Thymus (tissue), 11 donors: ENCODE measurements around the gene CCDC3. TPM values are rescaled to one million over a fixed set of nuclear protein-coding genes. Genes with fewer than 3 reads are reported as not detected.

Experiments
- DNase-seq, 9 donors: peaks; one replicate each; pipeline ENCODE4 v3.0.0-alpha.2; 2013; ENCODE audit warnings: low spot score in 9 of 9, low read depth in 6 of 9, missing footprints in 1 of 9
- H3K27ac ChIP-seq, 2 donors: one replicate each; pipeline ENCODE4 v1.5.1; 2013; ENCODE audit warnings: control low read depth in 1 of 2, low read depth in 1 of 2, low read length in 1 of 2, mild to moderate bottlenecking in 1 of 2, moderate library complexity in 1 of 2
- H3K27me3 ChIP-seq, 2 donors: one replicate each; pipeline ENCODE4 v1.5.1; 2013; ENCODE audit warnings: low read length in 1 of 2; ENCODE audit not compliant: control insufficient read depth in 2 of 2, insufficient read depth in 1 of 2
- H3K36me3 ChIP-seq, 2 donors: one replicate each; pipeline ENCODE4 v1.5.1; 2013; ENCODE audit warnings: low read length in 1 of 2, mild to moderate bottlenecking in 1 of 2, moderate library complexity in 1 of 2; ENCODE audit not compliant: control insufficient read depth in 2 of 2, insufficient read depth in 2 of 2
- H3K4me1 ChIP-seq, 2 donors: one replicate each; pipeline ENCODE4 v1.5.1; 2013; ENCODE audit warnings: low read length in 2 of 2; ENCODE audit not compliant: control insufficient read depth in 2 of 2, insufficient read depth in 2 of 2
- H3K4me3 ChIP-seq, 2 donors: one replicate each; pipeline ENCODE4 v1.5.1; 2013; ENCODE audit warnings: low read length in 2 of 2, control low read depth in 1 of 2, mild to moderate bottlenecking in 1 of 2
- H3K9me3 ChIP-seq, 2 donors: one replicate each; pipeline ENCODE4 v1.5.1; 2013; ENCODE audit warnings: low read length in 1 of 2, mild to moderate bottlenecking in 1 of 2; ENCODE audit not compliant: control insufficient read depth in 2 of 2, insufficient read depth in 1 of 2
- WGBS: extraction: QIAGEN DNeasy Blood & Tissue Kit; methylation state at CpG from one replicate; pipeline ENCODE4 v1.1.7; 2013; 5-methylcytosine and 5-hydroxymethylcytosine counted together
- polyA plus RNA-seq: library from polyadenylated mRNA; stranded (reverse); fragments of 200-250 nt; gene quantifications from one replicate; pipeline ENCODE4 v1.2.3, GENCODE V29; 2013
- total RNA-seq: library from RNA; stranded (reverse); fragments of 120-200 nt; gene quantifications from one replicate; pipeline ENCODE4 v1.2.4, GENCODE V29; 2013
- donor health status: healthy.

CCDC3 gene
- total and polyA plus RNA-seq, 2 donors = 17.3 to 52.4 TPM

DNA sequence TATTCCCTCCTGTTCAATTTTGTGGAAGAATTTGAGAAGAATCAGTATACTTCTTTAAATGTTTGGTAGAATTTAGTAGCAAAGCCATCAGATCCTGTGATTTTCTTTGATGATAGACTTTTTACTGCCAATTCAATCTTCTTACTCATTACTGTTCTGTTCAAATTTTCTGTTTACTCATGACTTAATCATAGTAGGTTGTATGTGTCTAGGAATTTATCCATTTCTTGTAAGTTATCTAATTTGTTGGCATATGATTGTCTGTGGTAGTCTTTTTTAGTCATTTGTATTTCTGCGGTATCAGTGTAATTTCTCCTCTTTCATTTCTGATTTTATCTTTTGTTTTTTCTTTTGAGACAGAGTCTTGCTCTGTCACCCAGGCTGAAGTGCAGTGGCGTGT is 87.4 kb downstream of the CCDC3 start:
- Histone ChIP-seq H3K9me3 (no peaks in the 10 kb centered on the region), H3K4me3 (no peak overlapping the region), H3K36me3 (no peaks in the 10 kb centered on the region), H3K4me1 (no peaks in the 10 kb centered on the region), H3K27me3 (no peaks in the 10 kb centered on the region), H3K27ac (no peak overlapping the region)
- no peak for DNase-seq
- WGBS = 93% methylated on average over 2 of the region's 2 CpGs

DNA sequence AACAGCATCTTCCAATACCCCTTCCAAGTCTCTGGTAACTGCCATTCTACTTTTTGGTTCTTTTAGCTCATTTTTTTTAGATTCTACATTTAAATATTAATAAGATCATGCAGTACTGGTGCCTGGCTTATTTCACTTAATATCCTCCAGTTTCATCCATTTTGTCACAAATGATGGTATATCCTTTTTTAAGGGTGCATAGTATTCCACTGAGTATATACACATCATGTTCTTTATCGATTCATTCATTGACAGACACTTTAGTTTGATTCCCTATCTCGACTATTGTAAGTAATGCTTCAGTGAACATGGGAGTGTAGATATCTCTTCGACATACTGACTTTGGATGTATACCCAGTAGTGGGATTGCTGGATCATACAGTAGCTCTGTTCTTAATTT is 89.7 kb downstream of the CCDC3 start:
- H3K36me3 ChIP-seq = no peaks in the 10 kb centered on the region
- H3K27ac ChIP-seq = no peak overlapping the region
- no peaks in the 10 kb centered on the region for H3K27me3 ChIP-seq
- no peak for DNase-seq
- no peaks in the 10 kb centered on the region for H3K4me1 ChIP-seq
- no peaks in the 10 kb centered on the region for H3K9me3 ChIP-seq
- H3K4me3 ChIP-seq = no peak overlapping the region
- WGBS = 96% methylated on average over 3 of the region's 3 CpGs

DNA sequence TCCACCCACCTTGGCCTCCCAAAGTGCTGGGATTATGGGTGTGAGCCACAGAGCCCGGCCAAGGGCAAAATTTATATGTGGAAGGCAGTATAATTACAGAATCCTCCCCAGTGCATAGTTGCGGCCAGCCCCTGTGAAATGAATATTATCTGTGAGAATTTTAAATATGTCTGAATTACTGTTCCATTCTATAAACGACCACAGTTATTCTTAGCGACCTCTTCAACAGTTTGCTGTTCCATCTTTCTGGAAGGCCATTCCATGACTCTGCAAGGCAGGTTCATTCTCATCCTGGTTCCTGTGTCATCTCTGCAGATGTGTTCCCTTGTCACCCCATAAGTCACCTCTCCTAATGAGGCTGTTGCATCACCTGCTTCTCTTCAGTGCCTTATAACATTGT is 90.7 kb downstream of the CCDC3 start:
- 95% methylated on average over 4 of the region's 4 CpGs for WGBS
- H3K4me3 ChIP-seq = no peak overlapping the region
- H3K27me3 ChIP-seq = no peaks in the 10 kb centered on the region
- no peak overlapping the region for H3K27ac ChIP-seq
- DNase-seq = no peak
- H3K4me1 ChIP-seq = no peaks in the 10 kb centered on the region
- no peaks in the 10 kb centered on the region for H3K36me3 ChIP-seq
- H3K9me3 ChIP-seq = no peaks in the 10 kb centered on the region

DNA sequence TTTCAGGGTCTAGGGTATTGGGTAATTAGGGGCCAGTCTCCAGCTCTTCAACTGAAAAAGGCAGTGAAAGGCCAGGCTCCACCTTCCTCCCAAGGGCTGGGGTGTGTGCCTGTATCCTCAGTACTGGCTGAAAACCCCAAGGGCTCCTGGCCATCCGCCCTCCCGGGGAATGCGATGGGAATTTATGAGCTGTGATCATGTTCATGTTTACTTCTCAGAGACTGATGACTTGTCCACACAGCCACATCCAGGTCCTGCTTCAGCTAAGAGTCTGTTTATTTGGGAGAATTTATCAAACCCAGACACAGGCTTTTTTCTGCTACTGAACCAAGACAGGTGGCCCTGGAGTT is 91.7 kb downstream of the CCDC3 start:
- no peak overlapping the region for H3K27ac ChIP-seq
- no peaks in the 10 kb centered on the region for H3K36me3 ChIP-seq
- no peaks in the 10 kb centered on the region for H3K27me3 ChIP-seq
- H3K4me3 ChIP-seq = no peak overlapping the region
- H3K4me1 ChIP-seq = no peaks in the 10 kb centered on the region
- 85% methylated on average over 3 of the region's 3 CpGs for WGBS
- no peak for DNase-seq
- H3K9me3 ChIP-seq = no peaks in the 10 kb centered on the region

DNA sequence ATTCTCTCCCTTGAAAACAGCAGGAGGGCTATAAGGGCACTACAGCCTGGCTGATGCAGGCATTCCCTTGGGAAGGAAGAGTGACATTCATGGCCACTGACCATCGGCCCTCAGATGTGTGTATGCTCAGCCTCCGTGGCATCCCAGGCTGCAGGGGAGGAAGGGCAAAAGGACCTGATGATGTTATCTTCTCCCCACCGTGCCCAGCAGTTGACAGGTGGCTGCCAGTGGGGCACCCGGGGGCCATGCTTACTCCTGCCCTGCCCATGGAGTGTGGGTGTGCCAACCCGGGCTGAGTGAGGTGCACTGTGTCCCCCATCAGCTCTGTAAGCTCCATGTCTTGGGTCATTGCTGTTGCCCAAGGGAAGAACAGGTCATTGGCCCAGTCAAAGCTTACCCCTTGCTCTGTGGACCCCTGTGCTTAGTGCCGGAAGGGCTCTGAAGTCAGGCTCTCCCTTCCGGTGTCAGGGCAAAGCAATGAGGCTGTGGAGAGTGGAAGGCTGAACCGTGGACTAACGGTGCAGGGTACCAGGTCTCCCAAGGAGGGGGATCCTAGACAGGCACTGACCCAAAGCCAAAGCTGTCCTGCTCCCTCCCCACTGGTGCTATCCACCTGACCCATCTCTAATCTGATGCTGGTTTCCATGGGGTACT is 92.2 kb downstream of the CCDC3 start:
- no peaks in the 10 kb centered on the region for H3K27me3 ChIP-seq
- WGBS = 87% methylated on average over 9 of the region's 9 CpGs
- no peak overlapping the region for H3K27ac ChIP-seq
- no peaks in the 10 kb centered on the region for H3K4me1 ChIP-seq
- no peaks in the 10 kb centered on the region for H3K9me3 ChIP-seq
- no peaks in the 10 kb centered on the region for H3K36me3 ChIP-seq
- no peak overlapping the region for H3K4me3 ChIP-seq
- no peak for DNase-seq

DNA sequence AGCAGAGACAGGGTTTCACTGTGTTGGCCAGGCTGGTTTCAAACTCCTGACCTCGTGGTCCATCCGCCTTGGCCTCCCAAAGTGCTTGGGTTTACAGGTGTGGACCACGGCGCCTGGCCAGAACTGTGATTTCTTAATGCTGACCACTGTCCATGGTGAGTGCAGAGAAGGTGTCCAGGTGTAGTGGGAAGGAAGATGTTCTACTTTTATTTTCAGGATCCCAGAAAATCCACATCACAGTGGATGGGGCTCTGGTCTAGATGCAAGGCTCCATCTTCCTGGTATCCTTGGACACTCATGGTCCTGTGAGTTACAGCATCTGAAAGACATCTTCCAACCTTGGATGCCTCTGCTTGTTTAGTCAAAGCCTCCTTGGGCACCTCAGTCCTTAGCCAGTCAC is 92.7 kb downstream of the CCDC3 start:
- no peak for DNase-seq
- 97% methylated on average over 4 of the region's 4 CpGs for WGBS
- no peak overlapping the region for H3K27ac ChIP-seq

DNA sequence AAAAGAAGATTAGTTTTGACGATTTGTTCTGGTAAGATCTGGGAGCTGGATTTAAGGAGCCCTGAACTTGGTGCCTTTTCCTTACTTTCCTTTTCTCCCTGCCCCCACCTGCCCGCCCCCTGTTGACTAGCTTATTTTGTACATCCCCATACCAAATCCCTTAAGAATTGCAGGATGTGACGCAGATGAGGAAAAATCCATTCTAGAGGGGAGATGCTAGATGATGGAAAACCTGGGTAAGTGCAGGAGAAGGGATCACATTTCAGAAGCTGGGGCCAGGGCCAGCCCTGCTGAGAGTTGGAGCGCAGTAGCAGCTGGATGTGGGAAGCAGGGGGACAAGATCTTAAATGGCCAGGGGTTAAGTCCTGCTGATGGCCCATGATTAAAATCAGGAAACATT is 93.9 kb downstream of the CCDC3 start:
- no peak overlapping the region for H3K4me3 ChIP-seq

More for the DNA sequence above, 92.7 kb downstream of the CCDC3 start:
- Histone ChIP-seq H3K4me1 (no peaks in the 10 kb centered on the region), H3K36me3 (no peaks in the 10 kb centered on the region), H3K27me3 (no peaks in the 10 kb centered on the region), H3K4me3 (no peak overlapping the region), H3K9me3 (no peaks in the 10 kb centered on the region)

DNA sequence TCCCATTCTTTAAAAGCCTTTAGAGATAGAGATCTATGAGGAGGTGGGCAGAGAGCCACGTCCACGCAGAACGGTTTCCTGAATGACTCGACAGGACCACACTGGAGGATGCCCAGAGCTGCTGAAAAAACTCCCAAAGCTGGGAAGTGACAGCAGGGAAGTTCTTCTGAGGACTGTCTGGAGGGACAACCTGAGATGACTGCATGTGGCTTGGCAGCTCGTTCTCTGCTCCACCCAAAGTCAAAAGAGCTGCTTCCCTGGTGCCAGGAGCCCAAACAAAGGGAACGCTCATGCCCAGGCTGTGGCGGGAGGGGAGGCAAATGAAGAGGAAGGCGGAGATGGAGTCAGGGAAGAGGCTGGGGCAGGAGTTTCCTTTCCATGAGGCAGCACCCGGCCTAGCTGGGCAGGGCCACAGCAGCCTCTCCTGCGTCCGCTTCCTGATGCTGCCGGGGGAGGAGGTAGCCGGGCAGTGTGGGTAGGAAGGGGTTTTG is 95.4 kb downstream of the CCDC3 start:
- no peak overlapping the region for H3K27ac ChIP-seq
- no peaks in the 10 kb centered on the region for H3K36me3 ChIP-seq
- peaks cover 0 to 6% of the 10 kb centered on the region in 2 donors for H3K4me1 ChIP-seq
- no peaks in the 10 kb centered on the region for H3K9me3 ChIP-seq
- no peak for DNase-seq
- WGBS = 76% methylated on average over 13 of the region's 13 CpGs
- no peaks in the 10 kb centered on the region for H3K27me3 ChIP-seq
- no peak overlapping the region for H3K4me3 ChIP-seq

More for the DNA sequence above, 93.9 kb downstream of the CCDC3 start:
- H3K27me3 ChIP-seq = no peaks in the 10 kb centered on the region
- no peaks in the 10 kb centered on the region for H3K36me3 ChIP-seq
- H3K9me3 ChIP-seq = no peaks in the 10 kb centered on the region
- H3K27ac ChIP-seq = no peak overlapping the region
- peaks cover 0 to 3% of the 10 kb centered on the region in 2 donors for H3K4me1 ChIP-seq
- DNase-seq = no peak
- 90% methylated on average over 4 of the region's 4 CpGs for WGBS

DNA sequence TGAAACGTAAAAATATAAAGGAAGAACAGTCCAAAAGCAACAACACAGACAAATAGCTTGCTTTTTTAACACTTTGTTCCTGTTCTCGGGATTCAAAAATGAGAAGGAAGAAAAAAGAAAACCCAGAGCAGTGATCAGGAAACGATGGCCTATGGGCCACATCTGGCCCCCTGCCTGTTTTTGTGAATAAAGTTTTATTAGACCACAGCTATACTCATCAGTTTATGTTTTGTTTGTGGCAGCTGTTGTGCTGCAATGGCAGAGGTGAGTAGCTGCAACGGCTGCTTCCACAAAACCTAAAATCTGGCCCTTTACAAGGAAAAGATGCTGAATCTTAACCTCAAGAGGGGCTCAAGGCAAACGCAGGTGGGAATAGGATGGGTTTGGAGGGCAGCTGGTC is 96.4 kb downstream of the CCDC3 start:
- H3K4me3 ChIP-seq = no peak overlapping the region
- H3K9me3 ChIP-seq = no peaks in the 10 kb centered on the region
- H3K27me3 ChIP-seq = no peaks in the 10 kb centered on the region
- 91% methylated on average over 5 of the region's 5 CpGs for WGBS
- H3K36me3 ChIP-seq = no peaks in the 10 kb centered on the region
- DNase-seq = no peak
- peaks cover 0 to 6% of the 10 kb centered on the region in 2 donors for H3K4me1 ChIP-seq
- no peak overlapping the region for H3K27ac ChIP-seq
